ENCODE measurements around the gene FXN. TPM values are rescaled to one million over a fixed set of nuclear protein-coding genes. Genes with fewer than 3 reads are reported as not detected.
"Not testable (repeated sequence)": the region's sequence is repeated elsewhere in the genome, so short reads cannot be mapped to it uniquely, and the experiment has no call there.

FXN gene
- total and polyA plus RNA-seq, 5 donors from 2014 or later = 15.4 to 58.7 (median 44.0) TPM

- Histone ChIP-seq H3K9me3 (ENCODE audit: control insufficient read depth in 2 of 2, low read length in 2 of 2) (no peaks in the 10 kb centered on the region), H3K36me3 (ENCODE audit: control insufficient read depth, insufficient read depth, low read length) (no peaks in the 10 kb centered on the region), H3K27ac (ENCODE audit: insufficient read depth, low read length, poor library complexity, severe bottlenecking) (no peak overlapping the region), H3K4me3 (ENCODE audit: low read depth, low read length) (no peak overlapping the region), H3K27me3 (ENCODE audit: control insufficient read depth, insufficient read depth, low read length) (no peaks in the 10 kb centered on the region), H3K4me1 (ENCODE audit: control insufficient read depth, insufficient read depth, low read length, poor library complexity, severe bottlenecking) (no peaks in the 10 kb centered on the region)
- H3K27ac Mint-ChIP-seq = no peak overlapping the region
- no peaks in the 10 kb centered on the region for H3K27me3 Mint-ChIP-seq
- no peak overlapping the region for H3K4me3 Mint-ChIP-seq
- H3K36me3 Mint-ChIP-seq = no peaks in the 10 kb centered on the region
- no peaks in the 10 kb centered on the region for H3K4me1 Mint-ChIP-seq
- no peak for ATAC-seq (ENCODE audit: low read depth in 2 of 2)
- DNase-seq = no peak
- H3K9me3 Mint-ChIP-seq = no peaks in the 10 kb centered on the region
Observed at GRCh38 chr9:69090946-69091345, 55.4 kb downstream of the FXN start.

GRCh38 chr9:69093471-69094103, 58.0 kb downstream of the FXN start:
- H3K36me3 ChIP-seq (ENCODE audit: control insufficient read depth, insufficient read depth, low read length) = no peaks in the 10 kb centered on the region
- no peak overlapping the region for H3K4me3 ChIP-seq (ENCODE audit: low read depth, low read length)
- H3K4me3 Mint-ChIP-seq = no peak overlapping the region
- no peak overlapping the region for H3K27ac Mint-ChIP-seq
- no peaks in the 10 kb centered on the region for H3K4me1 ChIP-seq (ENCODE audit: control insufficient read depth, insufficient read depth, low read length, poor library complexity, severe bottlenecking)
- H3K27ac ChIP-seq (ENCODE audit: insufficient read depth, low read length, poor library complexity, severe bottlenecking) = no peak overlapping the region
- no peaks in the 10 kb centered on the region for H3K27me3 ChIP-seq (ENCODE audit: control insufficient read depth, insufficient read depth, low read length)
- ATAC-seq (ENCODE audit: low read depth in 2 of 2) (no peak), DNase-seq (no peak)
- no peaks in the 10 kb centered on the region for H3K4me1 Mint-ChIP-seq
- no peaks in the 10 kb centered on the region for H3K27me3 Mint-ChIP-seq
- H3K36me3 Mint-ChIP-seq = no peaks in the 10 kb centered on the region
- H3K9me3 ChIP-seq (ENCODE audit: control insufficient read depth in 2 of 2, low read length in 2 of 2) = no peaks in the 10 kb centered on the region
- no peaks in the 10 kb centered on the region for H3K9me3 Mint-ChIP-seq

GRCh38 chr9:69094361-69095135, 59.0 kb downstream of the FXN start:
- not testable (repeated sequence) for DNase-seq; H3K9me3 ChIP-seq (ENCODE audit: control insufficient read depth in 2 of 2, low read length in 2 of 2); H3K27me3 ChIP-seq (ENCODE audit: control insufficient read depth, insufficient read depth, low read length); H3K4me3 Mint-ChIP-seq; H3K36me3 Mint-ChIP-seq; ATAC-seq (ENCODE audit: low read depth in 2 of 2); H3K27ac ChIP-seq (ENCODE audit: insufficient read depth, low read length, poor library complexity, severe bottlenecking); H3K4me1 Mint-ChIP-seq; H3K4me3 ChIP-seq (ENCODE audit: low read depth, low read length); H3K4me1 ChIP-seq (ENCODE audit: control insufficient read depth, insufficient read depth, low read length, poor library complexity, severe bottlenecking); H3K36me3 ChIP-seq (ENCODE audit: control insufficient read depth, insufficient read depth, low read length); H3K27me3 Mint-ChIP-seq; H3K9me3 Mint-ChIP-seq; H3K27ac Mint-ChIP-seq

GRCh38 chr9:69097064-69097463, 61.5 kb downstream of the FXN start:
- no peak overlapping the region for H3K4me3 Mint-ChIP-seq
- no peaks in the 10 kb centered on the region for H3K36me3 Mint-ChIP-seq
- no peaks in the 10 kb centered on the region for H3K4me1 Mint-ChIP-seq
- no peak overlapping the region for H3K27ac Mint-ChIP-seq
- no peaks in the 10 kb centered on the region for H3K9me3 Mint-ChIP-seq
- DNase-seq (no peak), ATAC-seq (ENCODE audit: low read depth in 2 of 2) (no peak)
- no peak overlapping the region for H3K4me3 ChIP-seq (ENCODE audit: low read depth, low read length)
- no peak overlapping the region for H3K27ac ChIP-seq (ENCODE audit: insufficient read depth, low read length, poor library complexity, severe bottlenecking)
- H3K4me1 ChIP-seq (ENCODE audit: control insufficient read depth, insufficient read depth, low read length, poor library complexity, severe bottlenecking) = no peaks in the 10 kb centered on the region
- H3K36me3 ChIP-seq (ENCODE audit: control insufficient read depth, insufficient read depth, low read length) = no peaks in the 10 kb centered on the region
- no peaks in the 10 kb centered on the region for H3K27me3 Mint-ChIP-seq
- no peaks in the 10 kb centered on the region for H3K9me3 ChIP-seq (ENCODE audit: control insufficient read depth in 2 of 2, low read length in 2 of 2)
- H3K27me3 ChIP-seq (ENCODE audit: control insufficient read depth, insufficient read depth, low read length) = no peaks in the 10 kb centered on the region

DNA sequence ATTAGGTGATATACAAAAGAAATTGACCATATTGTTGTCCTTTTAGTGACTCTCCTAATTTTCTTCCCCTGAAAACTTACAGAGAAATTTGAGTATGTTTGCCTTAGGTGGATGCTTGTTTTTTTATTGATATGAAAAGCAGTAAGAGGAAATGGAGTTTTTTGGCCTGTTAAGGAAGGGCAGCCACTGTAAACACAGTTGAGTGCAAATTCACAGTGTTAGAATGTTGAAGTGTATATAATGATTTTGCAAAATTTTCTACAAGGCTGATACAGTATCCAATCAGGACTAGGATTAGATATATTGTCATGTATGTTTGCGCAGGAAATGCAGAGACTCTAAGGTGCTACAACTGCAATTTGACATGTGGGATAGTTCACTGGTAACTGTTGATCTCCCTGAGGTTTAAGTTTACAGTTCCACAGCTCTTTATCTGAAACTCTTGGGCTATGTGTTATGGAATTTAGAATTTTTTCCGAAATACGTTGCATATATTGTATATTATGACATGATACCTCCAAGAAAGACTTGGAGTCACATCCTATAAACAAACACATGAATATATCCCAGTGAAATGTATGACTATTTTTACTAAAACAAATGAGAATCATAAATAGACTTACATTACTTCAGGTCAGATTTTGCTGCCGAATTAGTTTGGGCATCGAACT, 62.5 kb downstream of the FXN start:
- Histone ChIP-seq H3K9me3 (ENCODE audit: control insufficient read depth in 2 of 2, low read length in 2 of 2) (no peaks in the 10 kb centered on the region), H3K4me3 (ENCODE audit: low read depth, low read length) (no peak overlapping the region), H3K4me1 (ENCODE audit: control insufficient read depth, insufficient read depth, low read length, poor library complexity, severe bottlenecking) (no peaks in the 10 kb centered on the region), H3K36me3 (ENCODE audit: control insufficient read depth, insufficient read depth, low read length) (no peaks in the 10 kb centered on the region), H3K27ac (ENCODE audit: insufficient read depth, low read length, poor library complexity, severe bottlenecking) (no peak overlapping the region), H3K27me3 (ENCODE audit: control insufficient read depth, insufficient read depth, low read length) (no peaks in the 10 kb centered on the region)
- no peaks in the 10 kb centered on the region for H3K4me1 Mint-ChIP-seq
- H3K27me3 Mint-ChIP-seq = no peaks in the 10 kb centered on the region
- ATAC-seq (ENCODE audit: low read depth in 2 of 2) (no peak), DNase-seq (no peak)
- no peaks in the 10 kb centered on the region for H3K9me3 Mint-ChIP-seq
- no peak overlapping the region for H3K4me3 Mint-ChIP-seq
- no peak overlapping the region for H3K27ac Mint-ChIP-seq
- no peaks in the 10 kb centered on the region for H3K36me3 Mint-ChIP-seq

DNA sequence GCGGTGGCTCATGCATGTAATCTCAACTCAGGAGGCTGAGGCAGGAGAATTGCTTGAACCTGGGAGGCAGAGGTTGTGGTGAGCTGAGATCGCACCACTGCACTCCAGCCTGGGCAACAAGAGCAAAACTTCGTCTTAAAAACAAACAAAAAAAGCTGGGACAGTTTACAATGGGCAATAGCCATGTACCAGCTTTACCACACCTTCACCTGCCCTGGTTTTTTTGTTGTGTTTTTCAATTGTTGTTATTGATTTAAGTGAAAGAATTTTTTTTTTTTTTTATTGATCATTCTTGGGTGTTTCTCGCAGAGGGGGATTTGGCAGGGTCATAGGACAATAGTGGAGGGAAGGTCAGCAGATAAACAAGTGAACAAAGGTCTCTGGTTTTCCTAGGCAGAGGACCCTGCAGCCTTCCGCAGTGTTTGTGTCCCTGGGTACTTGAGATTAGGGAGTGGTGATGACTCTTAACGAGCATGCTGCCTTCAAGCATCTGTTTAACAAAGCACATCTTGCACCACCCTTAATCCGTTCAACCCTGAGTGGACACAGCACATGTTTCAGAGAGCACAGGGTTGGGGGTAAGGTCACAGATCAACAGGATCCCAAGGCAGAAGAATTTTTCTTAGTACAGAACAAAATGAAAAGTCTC, 67.9 kb downstream of the FXN start:
- H3K27ac ChIP-seq (ENCODE audit: insufficient read depth, low read length, poor library complexity, severe bottlenecking); H3K36me3 ChIP-seq (ENCODE audit: control insufficient read depth, insufficient read depth, low read length); H3K36me3 Mint-ChIP-seq; H3K4me3 Mint-ChIP-seq; H3K9me3 ChIP-seq (ENCODE audit: control insufficient read depth in 2 of 2, low read length in 2 of 2); ATAC-seq (ENCODE audit: low read depth in 2 of 2); H3K4me3 ChIP-seq (ENCODE audit: low read depth, low read length); H3K27me3 Mint-ChIP-seq; H3K4me1 Mint-ChIP-seq; DNase-seq; H3K9me3 Mint-ChIP-seq; H3K27me3 ChIP-seq (ENCODE audit: control insufficient read depth, insufficient read depth, low read length); H3K27ac Mint-ChIP-seq; H3K4me1 ChIP-seq (ENCODE audit: control insufficient read depth, insufficient read depth, low read length, poor library complexity, severe bottlenecking): not testable (repeated sequence)

DNA sequence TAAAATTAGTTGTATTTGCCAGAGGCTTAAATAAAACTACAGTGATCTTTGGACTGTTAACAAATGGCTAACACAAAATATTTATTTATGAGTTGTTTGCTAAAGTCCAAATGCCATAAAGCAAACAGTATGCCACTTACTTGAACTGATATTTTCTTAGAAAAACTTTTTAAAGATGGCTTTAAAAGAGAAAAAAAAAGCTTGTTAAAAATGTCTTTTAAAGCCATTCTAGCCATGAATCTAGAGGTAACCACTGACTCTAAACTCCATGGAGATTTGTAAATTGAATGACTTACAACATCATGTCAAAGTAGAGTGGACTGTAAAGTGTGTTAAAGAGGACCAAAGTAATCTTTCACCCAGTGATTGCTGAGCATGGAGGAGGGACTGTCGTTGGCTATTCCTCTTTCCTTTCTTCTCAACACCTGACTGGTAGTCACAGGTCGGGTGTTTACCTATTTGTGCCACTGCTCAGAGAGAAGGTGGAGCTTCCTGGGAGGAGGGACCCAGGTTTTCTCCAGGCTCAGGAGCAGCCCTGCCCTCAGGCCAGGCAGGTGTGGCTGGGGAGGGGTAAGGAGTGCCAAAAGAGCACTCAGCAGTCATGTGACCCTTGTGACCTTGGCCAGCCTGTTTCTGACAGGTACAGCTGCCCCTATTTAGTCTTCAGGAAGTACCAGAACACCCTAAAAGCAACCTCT, 69.4 kb downstream of the FXN start:
- H3K27me3 Mint-ChIP-seq = no peaks in the 10 kb centered on the region
- H3K36me3 Mint-ChIP-seq = peaks cover 7% of the 10 kb centered on the region

More for the DNA sequence above, 69.4 kb downstream of the FXN start:
- no peaks in the 10 kb centered on the region for H3K36me3 ChIP-seq (ENCODE audit: control insufficient read depth, insufficient read depth, low read length)
- H3K4me1 Mint-ChIP-seq = no peaks in the 10 kb centered on the region
- no peaks in the 10 kb centered on the region for H3K9me3 Mint-ChIP-seq
- H3K27me3 ChIP-seq (ENCODE audit: control insufficient read depth, insufficient read depth, low read length) = no peaks in the 10 kb centered on the region
- H3K4me1 ChIP-seq (ENCODE audit: control insufficient read depth, insufficient read depth, low read length, poor library complexity, severe bottlenecking) = no peaks in the 10 kb centered on the region
- no peak overlapping the region for H3K27ac Mint-ChIP-seq
- H3K27ac ChIP-seq (ENCODE audit: insufficient read depth, low read length, poor library complexity, severe bottlenecking) = no peak overlapping the region
- H3K4me3 Mint-ChIP-seq = no peak overlapping the region
- ATAC-seq (ENCODE audit: low read depth in 2 of 2) (no peak), DNase-seq (no peak)
- H3K4me3 ChIP-seq (ENCODE audit: low read depth, low read length) = no peak overlapping the region
- no peaks in the 10 kb centered on the region for H3K9me3 ChIP-seq (ENCODE audit: control insufficient read depth in 2 of 2, low read length in 2 of 2)
